Non-pigmented ciliary epithelial cell (primary cell): ENCODE measurements around the gene SSR4.
"Not testable (repeated sequence)": the region's sequence is repeated elsewhere in the genome, so short reads cannot be mapped to it uniquely, and the experiment has no call there.

Source experiments
- DNase-seq: peaks from one replicate; pipeline ENCODE4 v3.0.0-alpha.2; 2010; ENCODE audit warnings: low read depth

Gene SSR4

GRCh38 chrX:153794018-153794896 lies at the start of gene SSR4, which contains the start of gene IDH3G:
SSR4 (plus strand) TSS chrX:153794668; CDS start chrX:153794688, 20 bp downstream.
IDH3G (minus strand) TSS chrX:153794375; CDS start chrX:153794326, 49 bp downstream.
- peak; percentile 66 for DNase-seq

- DNase-seq = not testable (repeated sequence)
Measured at GRCh38 chrX:153745067-153745433, 49.4 kb upstream of the SSR4 start.

DNA sequence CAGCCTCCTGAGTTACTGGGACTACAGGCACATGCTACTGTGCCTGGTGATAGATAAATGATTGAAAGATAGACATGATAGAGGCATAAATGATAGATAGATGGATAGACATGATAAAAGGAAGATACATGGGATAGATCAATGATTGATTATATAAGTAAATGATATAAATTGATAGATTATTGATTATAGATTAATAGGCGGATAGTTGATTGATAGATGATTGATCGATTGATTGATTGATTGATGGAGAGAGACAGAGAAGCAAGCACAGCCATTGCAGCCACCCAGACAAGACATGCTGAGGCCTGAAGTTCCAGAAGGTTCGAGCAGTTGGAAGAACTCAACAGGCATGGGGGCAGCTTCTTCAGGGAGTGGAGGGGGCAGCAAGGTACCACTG lies 48.1 kb upstream of the SSR4 start:
- no peak for DNase-seq

- DNase-seq = not testable (repeated sequence)
Measured at GRCh38 chrX:153746991-153747390, 47.5 kb upstream of the SSR4 start.

DNA sequence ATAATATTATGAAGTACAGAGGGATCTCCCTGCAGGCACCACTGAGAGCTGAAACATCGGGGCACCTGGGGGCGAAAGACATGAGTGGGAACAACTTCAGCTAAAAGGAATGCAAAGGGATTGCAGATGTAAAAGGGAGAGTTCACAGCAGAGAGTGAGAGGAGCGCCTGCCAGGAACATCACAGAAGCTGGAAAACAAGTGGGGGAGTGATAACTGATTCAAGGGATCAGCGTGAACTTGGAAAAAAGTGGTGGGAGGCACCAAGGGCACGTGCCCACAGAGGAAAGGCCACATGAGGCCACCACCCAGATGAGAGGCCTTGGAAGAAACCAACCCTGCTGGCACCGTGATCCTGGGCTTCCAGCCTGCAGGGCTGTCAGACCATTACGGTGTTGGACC lies 45.5 kb upstream of the SSR4 start:
- DNase-seq = not testable (repeated sequence)

DNA sequence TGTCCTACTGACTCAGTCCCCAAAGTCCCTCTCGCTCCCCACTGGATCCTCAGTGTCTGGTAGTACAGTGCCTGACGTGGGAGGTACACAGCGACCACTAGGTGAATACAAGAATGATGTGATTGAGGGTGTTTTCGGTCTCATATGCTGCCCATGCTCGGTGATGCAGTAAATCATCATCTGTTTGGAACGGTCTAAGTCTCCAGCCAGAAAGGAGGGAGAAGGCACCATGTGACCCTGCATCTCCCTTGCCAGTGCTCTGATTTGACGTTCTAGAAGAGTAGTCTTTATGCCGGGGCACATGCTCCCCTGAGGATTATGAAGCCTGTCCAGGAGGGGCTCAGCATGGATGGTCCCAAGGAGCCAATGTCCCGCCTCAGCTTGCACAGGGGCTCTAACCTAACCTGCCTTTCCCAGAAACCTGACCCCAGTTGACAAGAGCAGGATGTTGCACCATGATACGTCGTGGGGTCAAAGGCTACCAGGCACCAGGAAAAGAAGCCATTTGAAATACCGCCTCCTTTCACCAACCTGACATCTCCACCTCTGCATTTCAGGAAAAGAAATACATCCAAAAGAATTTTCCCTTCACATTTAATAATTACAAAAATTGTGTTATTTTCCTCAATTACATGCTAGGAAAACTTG lies 44.2 kb upstream of the SSR4 start:
- no peak for DNase-seq

- no peak for DNase-seq
Measured at GRCh38 chrX:153755136-153755535, 39.3 kb upstream of the SSR4 start.

- DNase-seq = no peak
Measured at GRCh38 chrX:153761863-153762262, 32.6 kb upstream of the SSR4 start.

DNA sequence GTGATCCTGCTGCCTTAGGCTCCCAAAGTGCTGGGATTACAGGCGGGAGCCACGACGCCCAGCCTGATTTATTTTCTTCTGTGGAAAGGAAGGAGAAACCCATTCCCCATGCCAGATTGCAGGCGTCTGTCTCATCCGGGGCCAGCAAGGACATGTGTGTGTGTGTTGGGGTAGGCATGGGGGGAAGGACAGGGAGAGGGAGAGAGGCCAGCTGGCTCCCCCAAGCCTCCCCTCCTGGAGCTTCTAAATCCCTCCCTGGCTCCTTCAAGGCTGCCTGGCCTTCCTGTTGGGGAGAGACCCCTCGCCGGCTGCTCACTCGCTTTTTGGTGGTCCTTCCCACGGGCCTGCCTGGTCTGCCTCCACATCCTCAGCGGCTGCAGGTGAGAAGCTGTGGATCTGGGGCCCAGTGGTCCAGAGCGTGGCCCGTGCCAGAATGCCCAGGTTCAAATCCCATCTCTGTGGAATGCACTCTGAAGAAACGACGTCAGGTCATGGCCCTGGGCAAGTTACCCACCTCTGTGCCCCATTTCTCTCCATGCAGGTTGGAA lies 31.8 kb upstream of the SSR4 start:
- no peak for DNase-seq

- DNase-seq = no peak
Measured at GRCh38 chrX:153763298-153763932, 31.1 kb upstream of the SSR4 start.

- DNase-seq = peak; percentile 14
Measured at GRCh38 chrX:153763989-153764755, 30.3 kb upstream of the SSR4 start, which contains the start of gene PLXNB3. PLXNB3 (plus strand) TSS chrX:153764249; CDS start chrX:153765536, 1,287 bp downstream.

- no peak for DNase-seq
Measured at GRCh38 chrX:153764786-153765137, 29.7 kb upstream of the SSR4 start.

DNA sequence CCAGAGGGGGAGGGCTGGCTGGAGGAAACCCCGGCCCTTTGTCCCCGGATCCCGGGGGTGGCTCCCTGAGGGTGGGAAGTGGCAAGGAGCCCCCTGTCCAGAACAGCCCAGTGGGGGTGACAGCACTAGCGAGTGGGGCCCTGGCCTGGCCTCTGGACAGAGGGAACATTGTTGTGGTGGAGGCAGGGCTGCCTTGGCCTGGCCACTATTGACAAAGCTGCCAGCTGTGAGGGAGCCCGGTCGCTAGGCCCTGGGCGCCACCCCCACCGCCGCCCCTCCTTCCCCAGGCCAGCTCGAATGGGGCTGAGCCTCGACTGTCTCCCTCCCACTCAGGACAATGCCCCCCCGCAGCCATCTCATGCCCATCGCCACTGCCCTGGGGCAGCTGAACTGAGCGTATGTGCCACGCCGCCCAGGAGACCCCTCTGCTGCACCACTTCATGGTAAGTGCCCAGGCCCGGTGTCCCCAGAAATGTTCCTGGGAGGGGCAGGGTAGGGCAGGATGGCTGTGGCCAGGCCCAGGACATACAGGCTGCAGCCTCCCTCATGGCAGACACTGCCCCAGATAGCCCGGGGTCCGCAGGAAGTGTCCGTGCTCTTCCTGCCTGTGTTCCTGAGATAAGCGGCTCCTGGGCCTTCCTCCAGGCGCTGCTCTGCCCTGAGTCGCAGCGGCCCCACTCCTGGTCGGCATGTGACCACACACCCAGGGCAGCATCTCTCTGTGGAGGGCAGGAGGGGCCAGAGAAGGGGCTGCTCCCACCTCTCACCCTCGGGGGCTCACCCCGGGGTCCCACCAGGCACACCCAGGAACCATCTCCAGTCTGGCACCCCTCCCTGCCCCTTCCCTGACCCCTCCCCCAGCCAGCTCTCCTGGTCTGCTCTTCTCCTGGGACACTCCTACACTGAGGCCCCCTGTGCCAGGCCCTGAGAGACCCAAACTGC lies 29.1 kb upstream of the SSR4 start:
- no peak for DNase-seq

- peak; percentile 11 for DNase-seq
Measured at GRCh38 chrX:153766098-153766817, 28.2 kb upstream of the SSR4 start.

DNA sequence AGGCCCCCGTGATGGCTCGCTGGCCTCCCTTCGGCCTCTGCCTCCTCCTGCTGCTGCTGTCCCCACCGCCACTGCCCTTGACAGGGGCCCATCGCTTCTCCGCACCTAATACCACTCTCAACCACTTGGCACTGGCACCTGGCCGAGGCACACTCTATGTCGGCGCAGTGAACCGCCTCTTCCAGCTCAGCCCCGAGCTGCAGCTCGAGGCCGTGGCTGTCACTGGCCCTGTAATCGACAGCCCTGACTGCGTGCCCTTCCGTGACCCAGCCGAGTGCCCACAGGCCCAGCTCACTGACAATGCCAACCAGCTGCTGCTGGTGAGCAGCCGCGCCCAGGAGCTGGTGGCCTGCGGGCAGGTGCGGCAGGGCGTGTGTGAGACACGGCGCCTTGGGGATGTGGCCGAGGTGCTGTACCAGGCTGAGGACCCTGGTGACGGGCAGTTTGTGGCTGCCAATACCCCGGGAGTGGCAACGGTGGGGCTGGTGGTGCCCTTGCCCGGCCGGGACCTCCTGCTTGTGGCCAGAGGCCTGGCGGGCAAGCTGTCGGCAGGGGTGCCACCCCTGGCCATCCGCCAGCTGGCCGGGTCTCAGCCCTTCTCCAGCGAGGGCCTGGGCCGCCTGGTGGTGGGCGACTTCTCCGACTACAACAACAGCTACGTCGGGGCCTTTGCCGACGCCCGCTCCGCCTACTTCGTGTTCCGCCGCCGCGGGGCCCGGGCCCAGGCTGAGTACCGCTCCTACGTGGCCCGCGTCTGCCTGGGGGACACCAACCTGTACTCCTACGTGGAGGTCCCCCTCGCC lies 27.4 kb upstream of the SSR4 start:
- DNase-seq = no peak

- no peak for DNase-seq
Measured at GRCh38 chrX:153767674-153768055, 26.8 kb upstream of the SSR4 start.

GRCh38 chrX:153768311-153769157 lies 25.9 kb upstream of the SSR4 start:
- no peak for DNase-seq
